H1 (cell line): ENCODE results near the gene FMNL2. TPM values are rescaled to one million over a fixed set of nuclear protein-coding genes. Genes with fewer than 3 reads are reported as not detected.

Source experiments
- TAF1 ChIP-seq: IDR thresholded peaks from 2 replicates; pipeline ENCODE4 v1.6.1; 2011; ENCODE audit warnings: mild to moderate bottlenecking, low read depth, low read length
- TCF12 ChIP-seq: IDR thresholded peaks from 2 replicates; pipeline ENCODE4 v1.6.1; 2011; ENCODE audit warnings: low read depth, mild to moderate bottlenecking, low read length
- ZNF274 ChIP-seq: IDR thresholded peaks from 2 replicates; pipeline ENCODE4 v1.7.0; 2012; ENCODE audit warnings: low read length, borderline replicate concordance; ENCODE audit errors: extremely low read depth
- polyA plus RNA-seq, 7 experiments: library from polyadenylated mRNA; depleted of rRNA in 3 of 7; stranded (reverse) in 5 of 7; unstranded in 2 of 7; fragments of >200 nt in 5 of 7; fragments of 200-250 nt in 2 of 7; gene quantifications; 1 replicate in 5 of 7; 2 replicates in 1 of 7; 4 replicates in 1 of 7; pipeline versions ENCODE4 v1.2.1 to v1.2.3, GENCODE V29; 2011 to 2013; ENCODE audit warnings: missing spikeins in 2 of 7, mixed read lengths in 2 of 7
- total RNA-seq: library from RNA; stranded (reverse); fragmentation: NEBNext Ultra II Directional; extraction: Animal tissue kit (Norgen Biotek cat#: 25700); gene quantifications from 2 replicates; pipeline ENCODE4 v1.2.1, GENCODE V29; 2021
- TF ChIP-seq, protein P1 (sequence below): IDR thresholded peaks from 2 replicates; pipeline ENCODE4 v1.6.1; 2011; ENCODE audit warnings: low read depth, mild to moderate bottlenecking, low read length; ENCODE audit not compliant: insufficient read depth
- TF ChIP-seq, protein P2 (sequence below): fragments of 300-600 bp; sonication (generic); IDR thresholded peaks from 2 replicates; pipeline ENCODE4 v1.7.1; 2012; ENCODE audit warnings: low read length, moderate library complexity, mild to moderate bottlenecking, inconsistent platforms; ENCODE audit not compliant: insufficient replicate concordance

The FMNL2 gene
- total and polyA plus RNA-seq, 2 of the 8 experiments (the other 6 are each of a cell fraction or from before 2014, with no cell fraction given) = 15.5 to 45.1 TPM

DNA sequence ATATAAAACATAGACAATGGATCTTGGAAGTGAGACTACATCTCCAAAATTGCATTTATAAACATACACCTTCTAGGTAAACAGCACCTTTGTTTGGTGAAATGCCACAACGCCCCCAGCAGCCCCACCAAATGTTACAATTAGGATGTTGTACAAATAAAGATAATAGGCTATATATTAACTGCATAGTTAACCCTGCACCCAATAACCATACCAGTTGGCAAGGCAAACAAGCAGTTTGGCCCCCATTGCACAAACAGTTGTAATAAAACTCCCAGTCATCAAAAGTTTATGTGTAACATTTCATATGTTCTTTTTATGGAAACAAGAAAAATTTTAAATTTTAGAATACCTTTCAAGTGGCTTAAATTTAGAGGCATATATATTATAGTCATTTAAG is 315.0 kb downstream of the FMNL2 start (continued):
- no peak for TF ChIP-seq ZNF274
- no peak for TF ChIP-seq TCF12
- TF ChIP-seq TAF1 = no peak
- TF ChIP-seq, protein P1, sequence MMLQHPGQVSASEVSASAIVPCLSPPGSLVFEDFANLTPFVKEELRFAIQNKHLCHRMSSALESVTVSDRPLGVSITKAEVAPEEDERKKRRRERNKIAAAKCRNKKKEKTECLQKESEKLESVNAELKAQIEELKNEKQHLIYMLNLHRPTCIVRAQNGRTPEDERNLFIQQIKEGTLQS = no peak
- TF ChIP-seq, protein P2, sequence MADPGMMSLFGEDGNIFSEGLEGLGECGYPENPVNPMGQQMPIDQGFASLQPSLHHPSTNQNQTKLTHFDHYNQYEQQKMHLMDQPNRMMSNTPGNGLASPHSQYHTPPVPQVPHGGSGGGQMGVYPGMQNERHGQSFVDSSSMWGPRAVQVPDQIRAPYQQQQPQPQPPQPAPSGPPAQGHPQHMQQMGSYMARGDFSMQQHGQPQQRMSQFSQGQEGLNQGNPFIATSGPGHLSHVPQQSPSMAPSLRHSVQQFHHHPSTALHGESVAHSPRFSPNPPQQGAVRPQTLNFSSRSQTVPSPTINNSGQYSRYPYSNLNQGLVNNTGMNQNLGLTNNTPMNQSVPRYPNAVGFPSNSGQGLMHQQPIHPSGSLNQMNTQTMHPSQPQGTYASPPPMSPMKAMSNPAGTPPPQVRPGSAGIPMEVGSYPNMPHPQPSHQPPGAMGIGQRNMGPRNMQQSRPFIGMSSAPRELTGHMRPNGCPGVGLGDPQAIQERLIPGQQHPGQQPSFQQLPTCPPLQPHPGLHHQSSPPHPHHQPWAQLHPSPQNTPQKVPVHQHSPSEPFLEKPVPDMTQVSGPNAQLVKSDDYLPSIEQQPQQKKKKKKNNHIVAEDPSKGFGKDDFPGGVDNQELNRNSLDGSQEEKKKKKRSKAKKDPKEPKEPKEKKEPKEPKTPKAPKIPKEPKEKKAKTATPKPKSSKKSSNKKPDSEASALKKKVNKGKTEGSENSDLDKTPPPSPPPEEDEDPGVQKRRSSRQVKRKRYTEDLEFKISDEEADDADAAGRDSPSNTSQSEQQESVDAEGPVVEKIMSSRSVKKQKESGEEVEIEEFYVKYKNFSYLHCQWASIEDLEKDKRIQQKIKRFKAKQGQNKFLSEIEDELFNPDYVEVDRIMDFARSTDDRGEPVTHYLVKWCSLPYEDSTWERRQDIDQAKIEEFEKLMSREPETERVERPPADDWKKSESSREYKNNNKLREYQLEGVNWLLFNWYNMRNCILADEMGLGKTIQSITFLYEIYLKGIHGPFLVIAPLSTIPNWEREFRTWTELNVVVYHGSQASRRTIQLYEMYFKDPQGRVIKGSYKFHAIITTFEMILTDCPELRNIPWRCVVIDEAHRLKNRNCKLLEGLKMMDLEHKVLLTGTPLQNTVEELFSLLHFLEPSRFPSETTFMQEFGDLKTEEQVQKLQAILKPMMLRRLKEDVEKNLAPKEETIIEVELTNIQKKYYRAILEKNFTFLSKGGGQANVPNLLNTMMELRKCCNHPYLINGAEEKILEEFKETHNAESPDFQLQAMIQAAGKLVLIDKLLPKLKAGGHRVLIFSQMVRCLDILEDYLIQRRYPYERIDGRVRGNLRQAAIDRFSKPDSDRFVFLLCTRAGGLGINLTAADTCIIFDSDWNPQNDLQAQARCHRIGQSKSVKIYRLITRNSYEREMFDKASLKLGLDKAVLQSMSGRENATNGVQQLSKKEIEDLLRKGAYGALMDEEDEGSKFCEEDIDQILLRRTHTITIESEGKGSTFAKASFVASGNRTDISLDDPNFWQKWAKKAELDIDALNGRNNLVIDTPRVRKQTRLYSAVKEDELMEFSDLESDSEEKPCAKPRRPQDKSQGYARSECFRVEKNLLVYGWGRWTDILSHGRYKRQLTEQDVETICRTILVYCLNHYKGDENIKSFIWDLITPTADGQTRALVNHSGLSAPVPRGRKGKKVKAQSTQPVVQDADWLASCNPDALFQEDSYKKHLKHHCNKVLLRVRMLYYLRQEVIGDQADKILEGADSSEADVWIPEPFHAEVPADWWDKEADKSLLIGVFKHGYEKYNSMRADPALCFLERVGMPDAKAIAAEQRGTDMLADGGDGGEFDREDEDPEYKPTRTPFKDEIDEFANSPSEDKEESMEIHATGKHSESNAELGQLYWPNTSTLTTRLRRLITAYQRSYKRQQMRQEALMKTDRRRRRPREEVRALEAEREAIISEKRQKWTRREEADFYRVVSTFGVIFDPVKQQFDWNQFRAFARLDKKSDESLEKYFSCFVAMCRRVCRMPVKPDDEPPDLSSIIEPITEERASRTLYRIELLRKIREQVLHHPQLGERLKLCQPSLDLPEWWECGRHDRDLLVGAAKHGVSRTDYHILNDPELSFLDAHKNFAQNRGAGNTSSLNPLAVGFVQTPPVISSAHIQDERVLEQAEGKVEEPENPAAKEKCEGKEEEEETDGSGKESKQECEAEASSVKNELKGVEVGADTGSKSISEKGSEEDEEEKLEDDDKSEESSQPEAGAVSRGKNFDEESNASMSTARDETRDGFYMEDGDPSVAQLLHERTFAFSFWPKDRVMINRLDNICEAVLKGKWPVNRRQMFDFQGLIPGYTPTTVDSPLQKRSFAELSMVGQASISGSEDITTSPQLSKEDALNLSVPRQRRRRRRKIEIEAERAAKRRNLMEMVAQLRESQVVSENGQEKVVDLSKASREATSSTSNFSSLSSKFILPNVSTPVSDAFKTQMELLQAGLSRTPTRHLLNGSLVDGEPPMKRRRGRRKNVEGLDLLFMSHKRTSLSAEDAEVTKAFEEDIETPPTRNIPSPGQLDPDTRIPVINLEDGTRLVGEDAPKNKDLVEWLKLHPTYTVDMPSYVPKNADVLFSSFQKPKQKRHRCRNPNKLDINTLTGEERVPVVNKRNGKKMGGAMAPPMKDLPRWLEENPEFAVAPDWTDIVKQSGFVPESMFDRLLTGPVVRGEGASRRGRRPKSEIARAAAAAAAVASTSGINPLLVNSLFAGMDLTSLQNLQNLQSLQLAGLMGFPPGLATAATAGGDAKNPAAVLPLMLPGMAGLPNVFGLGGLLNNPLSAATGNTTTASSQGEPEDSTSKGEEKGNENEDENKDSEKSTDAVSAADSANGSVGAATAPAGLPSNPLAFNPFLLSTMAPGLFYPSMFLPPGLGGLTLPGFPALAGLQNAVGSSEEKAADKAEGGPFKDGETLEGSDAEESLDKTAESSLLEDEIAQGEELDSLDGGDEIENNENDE = no peak
